Lower lobe of right lung (tissue), 2 donors: ENCODE measurements around the gene LMTK2. TPM values are rescaled to one million over a fixed set of nuclear protein-coding genes. Genes with fewer than 3 reads are reported as not detected.
A peak's percentile ranks its signal among the peaks of the same experiment; 100 is the strongest.

Experiments used
- ATAC-seq, 2 donors: fragments of 200-7000 bp; cut with Tn5 transposase; one replicate each; pipeline ENCODE4 v1.9.1; 2020 to 2022; ENCODE audit warnings: mild to moderate bottlenecking in 2 of 2, moderate library complexity in 2 of 2
- DNase-seq: peaks from one replicate; pipeline ENCODE4 v3.0.0-alpha.2; 2020
- H3K27ac ChIP-seq: fragments of 200-600 bp; one replicate; pipeline ENCODE4 v1.8.0; 2022
- H3K27me3 ChIP-seq: fragments of 200-600 bp; one replicate; pipeline ENCODE4 v1.8.0; 2022; ENCODE audit warnings: low read depth
- H3K36me3 ChIP-seq: fragments of 200-600 bp; one replicate; pipeline ENCODE4 v1.8.0; 2022; ENCODE audit warnings: mild to moderate bottlenecking
- H3K4me1 ChIP-seq: fragments of 200-600 bp; one replicate; pipeline ENCODE4 v1.8.0; 2022
- H3K4me3 ChIP-seq: fragments of 200-600 bp; one replicate; pipeline ENCODE4 v1.8.0; 2022; ENCODE audit warnings: mild to moderate bottlenecking
- H3K9me3 ChIP-seq: fragments of 200-600 bp; one replicate; pipeline ENCODE4 v1.8.0; 2022
- intact Hi-C: fragments of 100-400 bp; cut with DNase I; formaldehyde crosslinking; loops from one replicate; pipeline ENCODE4 v1.11.0; 2022
- total RNA-seq: library from RNA; stranded (reverse); fragmentation: NEBNext Ultra II Directional; extraction: Animal tissue kit (Norgen Biotek cat#: 25700); gene quantifications from one replicate; pipeline ENCODE4 v1.2.1, GENCODE V29; 2021
- TF ChIP-seq, protein P1 (sequence below): fragments of 200-600 bp; IDR thresholded peaks from one replicate; pipeline ENCODE4 v1.8.0; 2022; ENCODE audit warnings: antibody characterized with exemption, mild to moderate bottlenecking
- donor health status: DM: no; HTN: yes; CAD: no; lungs with severe emphysema.

Gene LMTK2
- total RNA-seq, 1 donor from 2014 or later: 24.5 TPM

DNA sequence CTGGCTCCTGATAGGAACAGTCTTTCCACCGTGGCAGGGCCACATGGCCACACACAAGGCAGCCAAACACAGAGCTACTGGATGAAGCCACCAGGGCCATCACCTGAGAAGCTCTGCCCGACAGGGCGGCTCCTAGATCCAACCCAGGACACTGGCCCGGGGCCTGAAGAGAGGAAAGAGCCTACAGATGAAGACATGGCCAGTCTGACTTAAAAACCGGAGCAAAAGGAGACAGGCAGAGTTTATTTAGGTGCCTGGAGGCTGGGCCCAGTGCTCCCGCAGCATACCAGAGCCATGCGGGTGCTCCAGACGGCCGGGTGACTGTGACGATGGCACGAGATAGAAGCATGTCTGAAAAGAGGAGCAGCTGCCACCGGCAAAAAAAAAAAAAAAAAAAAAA lies 141.5 kb downstream of the LMTK2 start:
- peak overlapping the region; percentile 89 for H3K27ac ChIP-seq
- H3K4me3 ChIP-seq: no peak overlapping the region
- ATAC-seq (no peak), DNase-seq (no peak)
- H3K9me3 ChIP-seq: no peaks in the 10 kb centered on the region
- intact Hi-C loops: no loop called here
- H3K36me3 ChIP-seq: peaks cover 15% of the 10 kb centered on the region
- H3K4me1 ChIP-seq: peaks cover 65% of the 10 kb centered on the region
- TF ChIP-seq, protein P1, sequence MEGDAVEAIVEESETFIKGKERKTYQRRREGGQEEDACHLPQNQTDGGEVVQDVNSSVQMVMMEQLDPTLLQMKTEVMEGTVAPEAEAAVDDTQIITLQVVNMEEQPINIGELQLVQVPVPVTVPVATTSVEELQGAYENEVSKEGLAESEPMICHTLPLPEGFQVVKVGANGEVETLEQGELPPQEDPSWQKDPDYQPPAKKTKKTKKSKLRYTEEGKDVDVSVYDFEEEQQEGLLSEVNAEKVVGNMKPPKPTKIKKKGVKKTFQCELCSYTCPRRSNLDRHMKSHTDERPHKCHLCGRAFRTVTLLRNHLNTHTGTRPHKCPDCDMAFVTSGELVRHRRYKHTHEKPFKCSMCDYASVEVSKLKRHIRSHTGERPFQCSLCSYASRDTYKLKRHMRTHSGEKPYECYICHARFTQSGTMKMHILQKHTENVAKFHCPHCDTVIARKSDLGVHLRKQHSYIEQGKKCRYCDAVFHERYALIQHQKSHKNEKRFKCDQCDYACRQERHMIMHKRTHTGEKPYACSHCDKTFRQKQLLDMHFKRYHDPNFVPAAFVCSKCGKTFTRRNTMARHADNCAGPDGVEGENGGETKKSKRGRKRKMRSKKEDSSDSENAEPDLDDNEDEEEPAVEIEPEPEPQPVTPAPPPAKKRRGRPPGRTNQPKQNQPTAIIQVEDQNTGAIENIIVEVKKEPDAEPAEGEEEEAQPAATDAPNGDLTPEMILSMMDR: no peak
- H3K27me3 ChIP-seq: no peaks in the 10 kb centered on the region

- intact Hi-C loops: no loop called here
- no peak for DNase-seq
Observed at GRCh38 chr7:98249106-98249505, 142.4 kb downstream of the LMTK2 start.

GRCh38 chr7:98250789-98251188 lies 144.1 kb downstream of the LMTK2 start:
- Histone ChIP-seq H3K4me3 (peak overlapping the region; percentile 91), H3K4me1 (peaks cover 68% of the 10 kb centered on the region), H3K27ac (peak overlapping the region; percentile 89), H3K36me3 (no peaks in the 10 kb centered on the region), H3K9me3 (no peaks in the 10 kb centered on the region), H3K27me3 (no peaks in the 10 kb centered on the region)
- TF ChIP-seq, protein P1: no peak
- ATAC-seq (no peak), DNase-seq (no peak)
- intact Hi-C loops: no loop called here

More at GRCh38 chr7:98249106-98249505, 142.4 kb downstream of the LMTK2 start:
- H3K36me3 ChIP-seq: peaks cover 5% of the 10 kb centered on the region
- H3K9me3 ChIP-seq: no peaks in the 10 kb centered on the region
- no peak overlapping the region for H3K4me3 ChIP-seq
- ATAC-seq: no peak
- no peaks in the 10 kb centered on the region for H3K27me3 ChIP-seq
- peak overlapping the region; percentile 89 for H3K27ac ChIP-seq
- peaks cover 69% of the 10 kb centered on the region for H3K4me1 ChIP-seq
- TF ChIP-seq, protein P1: no peak

- TF ChIP-seq, protein P1: no peak
- intact Hi-C loops: no loop called here
- DNase-seq: no peak
- Histone ChIP-seq H3K27ac (peak overlapping the region; percentile 89), H3K4me1 (peaks cover 64% of the 10 kb centered on the region), H3K36me3 (peaks cover under 1% of the 10 kb centered on the region), H3K27me3 (no peaks in the 10 kb centered on the region), H3K9me3 (no peaks in the 10 kb centered on the region), H3K4me3 (peak overlapping the region; percentile 91)
- peak; percentile 15 to 25 for ATAC-seq
Observed at GRCh38 chr7:98251231-98251600, 144.6 kb downstream of the LMTK2 start.

DNA sequence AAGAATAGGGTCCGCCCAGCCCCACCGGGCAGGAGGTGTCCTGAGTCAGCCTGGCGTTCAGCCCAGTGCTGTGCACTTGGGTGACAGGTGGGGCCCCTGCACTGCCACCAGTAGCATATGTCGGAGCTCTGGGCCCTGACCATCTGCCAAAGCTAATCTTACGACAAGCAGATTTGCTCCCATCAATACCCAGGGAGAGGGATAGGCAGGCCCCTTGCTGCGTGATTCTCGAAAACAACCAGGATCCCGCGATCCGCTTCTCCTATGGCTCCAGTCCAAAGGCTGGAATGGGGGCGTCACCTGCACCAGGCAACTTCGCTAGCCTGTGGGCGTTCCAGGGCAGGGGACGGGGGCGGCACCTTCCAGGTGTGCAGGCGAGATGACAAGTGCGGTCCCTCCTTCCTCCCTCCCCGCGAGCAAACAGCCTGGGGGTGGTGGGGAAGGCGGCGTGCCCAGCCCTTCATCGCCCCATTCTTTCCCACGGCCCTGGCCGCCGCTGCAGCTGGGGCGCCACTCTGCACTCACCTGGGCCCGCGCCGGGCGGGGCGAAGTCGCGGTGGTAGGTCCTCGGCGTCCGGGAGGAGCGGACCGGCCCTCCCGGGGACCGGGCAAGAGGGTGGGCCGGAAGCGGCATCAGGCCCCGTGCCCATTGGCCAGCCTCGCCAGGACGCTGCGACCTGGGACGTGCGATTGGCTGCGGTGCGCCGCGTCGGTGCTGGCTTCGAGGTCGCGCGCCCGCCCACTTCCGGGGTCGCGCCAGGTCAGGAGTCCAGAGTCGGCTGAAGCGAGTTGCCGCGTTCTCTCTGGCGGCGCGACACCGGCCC lies 145.2 kb downstream of the LMTK2 start, which contains the start of gene TECPR1:
Gene TECPR1, minus strand, starts transcription at position 632 of the 824 bp plus-strand sequence. CDS start 6,086 bp downstream, outside the sequence.
- peak; percentile 98 for DNase-seq
- peaks cover 6% of the 10 kb centered on the region for H3K36me3 ChIP-seq
- H3K9me3 ChIP-seq: no peaks in the 10 kb centered on the region
- intact Hi-C loops: no loop called here
- ATAC-seq: peak; percentile 99
- H3K27ac ChIP-seq: peak within 1 kb of the TSS; percentile 89
- TF ChIP-seq, protein P1: no peak
- peak within 1 kb of the TSS; percentile 91 for H3K4me3 ChIP-seq
- H3K4me1 ChIP-seq: peaks cover 58% of the 10 kb centered on the region
- no peaks in the 10 kb centered on the region for H3K27me3 ChIP-seq
